IPS-18a (cell line): ENCODE measurements around the gene SYNRG.

Experiments
- H3K27ac ChIP-seq: one replicate; pipeline ENCODE4 v1.5.1; 2013; ENCODE audit warnings: low read length
- H3K27me3 ChIP-seq: one replicate; pipeline ENCODE4 v1.6.1; 2013; ENCODE audit warnings: mild to moderate bottlenecking, low read length; ENCODE audit not compliant: control insufficient read depth, insufficient read depth
- H3K36me3 ChIP-seq: one replicate; pipeline ENCODE4 v1.6.1; 2013; ENCODE audit warnings: low read depth, low read length; ENCODE audit not compliant: control insufficient read depth
- H3K4me1 ChIP-seq: one replicate; pipeline ENCODE4 v1.6.1; 2013; ENCODE audit warnings: low read depth, low read length; ENCODE audit not compliant: control insufficient read depth
- H3K4me3 ChIP-seq: one replicate; pipeline ENCODE4 v1.5.1; 2013; ENCODE audit warnings: low read length
- H3K9ac ChIP-seq: one replicate; pipeline ENCODE4 v1.6.1; 2013; ENCODE audit warnings: mild to moderate bottlenecking, low read length, moderate library complexity
- H3K9me3 ChIP-seq: one replicate; pipeline ENCODE4 v1.6.1; 2013; ENCODE audit warnings: low read depth, low read length; ENCODE audit not compliant: control insufficient read depth

SYNRG gene, protein sequence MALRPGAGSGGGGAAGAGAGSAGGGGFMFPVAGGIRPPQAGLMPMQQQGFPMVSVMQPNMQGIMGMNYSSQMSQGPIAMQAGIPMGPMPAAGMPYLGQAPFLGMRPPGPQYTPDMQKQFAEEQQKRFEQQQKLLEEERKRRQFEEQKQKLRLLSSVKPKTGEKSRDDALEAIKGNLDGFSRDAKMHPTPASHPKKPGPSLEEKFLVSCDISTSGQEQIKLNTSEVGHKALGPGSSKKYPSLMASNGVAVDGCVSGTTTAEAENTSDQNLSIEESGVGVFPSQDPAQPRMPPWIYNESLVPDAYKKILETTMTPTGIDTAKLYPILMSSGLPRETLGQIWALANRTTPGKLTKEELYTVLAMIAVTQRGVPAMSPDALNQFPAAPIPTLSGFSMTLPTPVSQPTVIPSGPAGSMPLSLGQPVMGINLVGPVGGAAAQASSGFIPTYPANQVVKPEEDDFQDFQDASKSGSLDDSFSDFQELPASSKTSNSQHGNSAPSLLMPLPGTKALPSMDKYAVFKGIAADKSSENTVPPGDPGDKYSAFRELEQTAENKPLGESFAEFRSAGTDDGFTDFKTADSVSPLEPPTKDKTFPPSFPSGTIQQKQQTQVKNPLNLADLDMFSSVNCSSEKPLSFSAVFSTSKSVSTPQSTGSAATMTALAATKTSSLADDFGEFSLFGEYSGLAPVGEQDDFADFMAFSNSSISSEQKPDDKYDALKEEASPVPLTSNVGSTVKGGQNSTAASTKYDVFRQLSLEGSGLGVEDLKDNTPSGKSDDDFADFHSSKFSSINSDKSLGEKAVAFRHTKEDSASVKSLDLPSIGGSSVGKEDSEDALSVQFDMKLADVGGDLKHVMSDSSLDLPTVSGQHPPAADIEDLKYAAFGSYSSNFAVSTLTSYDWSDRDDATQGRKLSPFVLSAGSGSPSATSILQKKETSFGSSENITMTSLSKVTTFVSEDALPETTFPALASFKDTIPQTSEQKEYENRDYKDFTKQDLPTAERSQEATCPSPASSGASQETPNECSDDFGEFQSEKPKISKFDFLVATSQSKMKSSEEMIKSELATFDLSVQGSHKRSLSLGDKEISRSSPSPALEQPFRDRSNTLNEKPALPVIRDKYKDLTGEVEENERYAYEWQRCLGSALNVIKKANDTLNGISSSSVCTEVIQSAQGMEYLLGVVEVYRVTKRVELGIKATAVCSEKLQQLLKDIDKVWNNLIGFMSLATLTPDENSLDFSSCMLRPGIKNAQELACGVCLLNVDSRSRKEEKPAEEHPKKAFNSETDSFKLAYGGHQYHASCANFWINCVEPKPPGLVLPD (N-terminal part only)

DNA sequence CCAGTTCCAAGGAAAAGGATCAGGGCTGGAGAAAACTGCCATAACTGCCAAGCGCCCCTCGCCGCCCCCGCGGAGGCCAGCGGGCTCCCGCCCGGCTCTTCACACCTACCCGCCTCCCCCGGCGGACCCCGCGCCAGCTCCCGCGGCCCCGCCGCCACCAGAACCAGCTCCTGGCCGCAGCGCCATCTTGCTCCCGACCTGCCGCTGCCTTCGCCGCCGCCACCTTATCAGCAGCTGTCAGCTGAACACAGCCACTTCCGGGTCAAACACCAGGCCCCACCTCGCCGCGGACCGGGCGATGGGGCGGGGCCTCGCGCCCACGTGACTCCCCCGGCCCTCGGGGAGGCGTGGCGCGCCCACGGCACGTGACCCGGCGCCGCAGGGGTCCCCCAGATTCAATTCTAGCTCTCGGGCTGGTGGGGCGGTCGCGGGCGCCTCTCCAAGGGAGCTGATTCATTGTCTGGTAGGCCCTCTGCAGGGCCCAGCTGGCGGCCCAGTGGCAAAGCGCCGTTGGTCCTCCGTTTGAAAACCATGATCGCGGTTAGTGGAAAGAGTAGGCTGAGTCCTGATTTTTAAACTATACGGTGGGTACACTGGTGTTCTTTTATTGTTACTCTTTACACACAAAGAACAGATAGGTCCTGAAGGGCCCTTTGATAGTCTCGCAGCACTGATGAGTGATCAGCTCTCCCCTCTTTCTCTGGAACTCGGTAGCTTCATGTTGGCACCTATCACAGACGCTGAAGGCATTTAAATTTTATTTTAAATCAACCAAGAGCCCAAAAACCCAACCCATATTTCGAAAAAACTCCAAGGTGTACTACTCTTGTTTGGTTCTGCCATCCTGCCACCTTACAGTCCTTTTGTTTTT is at the start of gene SYNRG:
TSS of gene SYNRG (minus strand) at position 249 of the 871 bp plus-strand sequence. CDS start at position 186, 63 bp downstream.
- no peaks in the 10 kb centered on the region for H3K9me3 ChIP-seq
- H3K4me3 ChIP-seq, result peak within 1 kb of the TSS; percentile 96
- peak within 1 kb of the TSS; percentile 87 for H3K27ac ChIP-seq
- H3K4me1 ChIP-seq, result no peaks in the 10 kb centered on the region
- H3K36me3 ChIP-seq, result peaks cover 22% of the 10 kb centered on the region
- peak within 1 kb of the TSS; percentile 83 for H3K9ac ChIP-seq
- H3K27me3 ChIP-seq, result no peaks in the 10 kb centered on the region

GRCh38 chr17:37657202-37657601 is 48.0 kb upstream of the SYNRG start:
- H3K9me3 ChIP-seq, result no peaks in the 10 kb centered on the region
- H3K4me1 ChIP-seq, result no peaks in the 10 kb centered on the region
- no peak overlapping the region for H3K27ac ChIP-seq
- no peaks in the 10 kb centered on the region for H3K36me3 ChIP-seq
- H3K27me3 ChIP-seq, result no peaks in the 10 kb centered on the region
- H3K9ac ChIP-seq, result no peak overlapping the region
- no peak overlapping the region for H3K4me3 ChIP-seq

DNA sequence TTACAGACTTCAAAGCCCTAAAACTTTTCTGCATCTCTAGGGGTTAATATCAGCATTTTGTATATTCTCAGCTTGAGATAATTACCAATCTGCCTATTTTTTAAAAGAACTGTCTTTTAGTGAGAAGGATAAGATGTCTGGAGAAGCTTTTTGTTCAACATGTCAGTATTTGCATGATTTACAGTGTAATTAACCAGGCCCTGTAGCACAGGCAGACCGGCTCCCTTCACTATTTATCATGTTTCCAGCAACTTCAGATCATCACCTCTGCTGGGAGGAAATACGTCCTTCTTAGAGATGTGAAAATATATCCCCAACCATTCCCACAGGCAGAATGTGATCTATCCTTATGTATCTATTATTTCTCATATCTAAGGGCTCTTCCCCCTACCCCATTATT is 42.6 kb upstream of the SYNRG start:
- Histone ChIP-seq H3K4me3 (no peak overlapping the region), H3K27ac (no peak overlapping the region), H3K9ac (no peak overlapping the region), H3K36me3 (no peaks in the 10 kb centered on the region), H3K27me3 (peaks cover 13% of the 10 kb centered on the region), H3K9me3 (no peaks in the 10 kb centered on the region), H3K4me1 (no peaks in the 10 kb centered on the region)

GRCh38 chr17:37650419-37651003 is 41.3 kb upstream of the SYNRG start:
- H3K36me3 ChIP-seq, result no peaks in the 10 kb centered on the region
- no peak overlapping the region for H3K4me3 ChIP-seq
- peaks cover 27% of the 10 kb centered on the region for H3K27me3 ChIP-seq
- no peaks in the 10 kb centered on the region for H3K4me1 ChIP-seq
- no peaks in the 10 kb centered on the region for H3K9me3 ChIP-seq
- no peak overlapping the region for H3K27ac ChIP-seq
- H3K9ac ChIP-seq, result no peak overlapping the region

DNA sequence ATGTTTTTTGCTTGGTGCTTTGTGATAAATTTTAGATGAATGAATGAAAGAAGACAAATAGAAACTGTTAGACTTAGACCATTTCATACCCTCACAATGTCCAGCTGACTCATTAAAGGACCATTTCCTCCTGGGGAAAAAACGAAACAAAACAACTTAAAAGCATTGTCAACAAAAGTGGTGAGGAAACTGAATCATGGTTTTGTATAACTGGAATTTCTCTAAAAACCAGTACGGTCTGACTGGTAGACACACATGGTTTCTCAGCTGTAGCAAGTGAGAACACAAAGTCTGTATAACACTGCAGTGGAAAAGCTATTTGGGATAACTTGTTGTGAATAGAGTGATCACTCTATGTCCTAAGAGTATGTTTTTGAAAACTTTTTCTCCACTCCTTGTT is 39.3 kb upstream of the SYNRG start:
- Histone ChIP-seq H3K9me3 (no peaks in the 10 kb centered on the region), H3K4me3 (no peak overlapping the region), H3K27ac (no peak overlapping the region), H3K36me3 (no peaks in the 10 kb centered on the region), H3K9ac (no peak overlapping the region), H3K27me3 (peaks cover 45% of the 10 kb centered on the region), H3K4me1 (peaks cover 4% of the 10 kb centered on the region)

- Histone ChIP-seq H3K9me3 (no peaks in the 10 kb centered on the region), H3K27me3 (peaks cover 45% of the 10 kb centered on the region), H3K4me3 (no peak overlapping the region), H3K36me3 (no peaks in the 10 kb centered on the region), H3K4me1 (peaks cover 4% of the 10 kb centered on the region), H3K27ac (no peak overlapping the region), H3K9ac (no peak overlapping the region)
These were observed 38.6 kb upstream of the SYNRG start for GRCh38 chr17:37647856-37648255.

DNA sequence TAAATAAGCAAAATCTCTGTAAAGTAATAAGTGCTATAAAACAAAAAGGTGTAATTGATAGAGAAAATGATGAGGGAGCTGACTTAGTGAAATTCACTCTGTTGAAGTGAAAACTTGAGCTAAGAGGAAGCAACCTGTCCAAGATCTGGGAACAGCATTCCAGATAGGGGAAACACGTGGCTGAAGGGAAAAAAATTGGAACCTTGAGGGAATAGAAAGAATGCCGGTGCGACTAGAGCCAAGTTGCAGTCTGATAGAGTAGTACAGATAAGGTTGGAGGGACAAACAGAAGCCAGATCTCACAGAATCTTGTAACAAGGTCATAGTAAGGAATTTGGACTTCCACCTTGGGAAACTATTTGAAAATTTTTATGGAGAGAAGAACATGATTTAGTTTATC is 34.7 kb upstream of the SYNRG start:
- no peaks in the 10 kb centered on the region for H3K9me3 ChIP-seq
- peak overlapping the region; percentile 100 for H3K4me3 ChIP-seq
- H3K27me3 ChIP-seq, result peaks cover 45% of the 10 kb centered on the region
- peaks cover 9% of the 10 kb centered on the region for H3K4me1 ChIP-seq
- H3K9ac ChIP-seq, result peak overlapping the region; percentile 98
- H3K27ac ChIP-seq, result no peak overlapping the region
- H3K36me3 ChIP-seq, result peaks cover 20% of the 10 kb centered on the region

DNA sequence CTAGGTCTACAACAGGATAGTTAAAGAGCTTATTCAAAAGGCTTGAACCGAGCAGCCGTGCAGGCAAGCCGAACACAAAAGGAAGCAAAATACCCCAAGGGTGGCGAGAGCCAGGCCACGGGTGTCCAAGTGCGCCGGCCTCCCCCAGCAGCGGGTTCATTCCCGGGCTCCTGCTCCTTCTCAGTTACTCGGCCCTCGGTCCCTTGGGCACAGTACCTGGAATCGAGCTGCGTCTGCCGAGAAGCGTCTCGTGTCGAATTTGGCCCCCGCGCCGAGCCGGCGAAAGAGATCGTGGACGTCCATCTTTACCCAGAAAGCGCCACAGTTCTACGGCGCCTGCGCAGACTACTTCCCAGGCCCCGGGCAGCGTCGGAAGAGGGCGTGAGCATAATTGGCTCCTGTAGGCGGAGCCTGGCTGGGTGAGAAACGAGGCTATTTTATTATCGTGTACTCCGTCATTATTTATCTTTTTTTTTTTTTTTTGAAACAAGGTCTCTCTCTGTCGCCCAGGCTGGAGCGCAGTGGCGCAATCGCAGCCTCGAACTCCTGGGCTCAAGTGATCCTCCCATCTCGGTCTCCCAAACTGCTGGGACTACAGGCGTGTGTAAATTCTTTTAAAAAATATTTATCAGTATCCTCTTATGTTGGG is 34.0 kb upstream of the SYNRG start, which contains the start of gene DDX52:
TSS of gene DDX52 (minus strand) at position 329 of the 649 bp plus-strand sequence. CDS start at position 303, 26 bp downstream.
- Histone ChIP-seq H3K27ac (peak within 1 kb of the TSS; percentile 83), H3K9ac (peak within 1 kb of the TSS; percentile 98), H3K36me3 (peaks cover 22% of the 10 kb centered on the region), H3K9me3 (no peaks in the 10 kb centered on the region), H3K27me3 (peaks cover 44% of the 10 kb centered on the region), H3K4me3 (peak within 1 kb of the TSS; percentile 100), H3K4me1 (peaks cover 9% of the 10 kb centered on the region)

DNA sequence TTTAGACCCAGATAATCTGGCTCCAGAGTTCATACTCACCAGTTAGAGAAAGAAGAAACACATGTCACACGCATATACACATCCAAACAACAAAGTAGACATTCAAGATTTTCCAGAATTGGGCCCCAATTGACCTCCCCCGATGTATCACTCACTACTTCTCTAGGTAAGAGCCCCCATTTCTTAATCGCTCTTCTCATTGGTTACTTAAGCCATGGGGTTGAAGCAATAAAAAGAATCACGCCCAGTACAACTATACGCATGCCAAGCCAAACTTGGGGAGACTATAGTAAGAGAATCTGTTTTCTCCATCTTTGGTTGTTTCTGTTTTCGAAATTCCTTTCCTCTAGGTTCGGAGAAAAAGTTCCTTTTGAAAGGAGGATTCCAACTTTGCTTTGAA is 33.5 kb upstream of the SYNRG start:
- no peaks in the 10 kb centered on the region for H3K9me3 ChIP-seq
- H3K4me3 ChIP-seq, result peak overlapping the region; percentile 100
- peak overlapping the region; percentile 98 for H3K9ac ChIP-seq
- H3K27ac ChIP-seq, result peak overlapping the region; percentile 83
- peaks cover 27% of the 10 kb centered on the region for H3K36me3 ChIP-seq
- H3K27me3 ChIP-seq, result peaks cover 38% of the 10 kb centered on the region
- peaks cover 9% of the 10 kb centered on the region for H3K4me1 ChIP-seq

DNA sequence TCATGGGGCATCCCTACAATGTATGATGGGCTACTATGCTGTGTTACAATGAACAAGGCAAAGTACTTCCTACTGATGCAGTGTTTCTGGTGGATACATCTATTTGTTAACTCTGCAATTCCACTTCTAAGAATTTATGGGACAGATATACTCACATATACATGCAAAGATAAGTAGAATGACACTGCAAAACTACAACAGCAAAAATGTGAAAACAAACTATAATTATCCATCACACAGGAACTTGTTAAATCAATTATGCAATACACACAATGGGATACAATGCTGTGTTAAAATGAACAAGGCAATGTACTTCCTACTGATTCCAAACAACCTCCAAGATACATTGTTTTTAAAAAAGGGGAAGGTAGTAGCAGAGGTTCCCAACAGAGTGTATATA is 30.8 kb upstream of the SYNRG start:
- Histone ChIP-seq H3K27me3 (peaks cover 15% of the 10 kb centered on the region), H3K36me3 (peaks cover 36% of the 10 kb centered on the region), H3K4me3 (no peak overlapping the region), H3K4me1 (peaks cover 9% of the 10 kb centered on the region), H3K9me3 (no peaks in the 10 kb centered on the region), H3K9ac (no peak overlapping the region), H3K27ac (no peak overlapping the region)
